ENCODE measurements around the gene CGRRF1.

CGRRF1 gene

GRCh38 chr14:54509546-54510501 is at the start of gene CGRRF1:
CGRRF1 (plus strand) TSS chr14:54509906; CDS start chr14:54509960, 54 bp downstream.
- DNase-seq (ENCODE audit: low read depth in 1 of 2, low spot score in 1 of 2), result peak; percentile 91 to 95

DNA sequence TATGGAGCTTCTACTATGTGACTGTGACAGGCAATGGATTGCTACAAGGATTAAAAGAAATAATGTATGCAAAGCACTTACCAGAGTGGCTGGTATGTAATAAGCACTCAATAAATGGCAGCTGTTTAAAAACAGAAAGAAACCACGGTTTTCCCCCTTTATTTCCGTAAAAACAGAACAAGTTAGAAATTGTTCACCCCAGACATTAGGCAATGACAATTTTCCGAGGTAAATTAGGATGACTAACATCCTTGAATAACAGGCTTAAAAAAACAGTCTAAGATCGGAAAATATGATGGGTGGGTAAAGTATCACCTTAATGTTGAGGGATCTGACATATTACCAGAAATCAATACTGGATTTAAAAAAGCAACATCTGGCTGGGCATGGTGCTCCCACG is 47.7 kb upstream of the CGRRF1 start:
- no peak for DNase-seq (ENCODE audit: low read depth in 1 of 2, low spot score in 1 of 2)

GRCh38 chr14:54465654-54466053 is 44.1 kb upstream of the CGRRF1 start:
- DNase-seq (ENCODE audit: low read depth in 1 of 2, low spot score in 1 of 2), result no peak

GRCh38 chr14:54467280-54467679 is 42.4 kb upstream of the CGRRF1 start:
- no peak for DNase-seq (ENCODE audit: low read depth in 1 of 2, low spot score in 1 of 2)

DNA sequence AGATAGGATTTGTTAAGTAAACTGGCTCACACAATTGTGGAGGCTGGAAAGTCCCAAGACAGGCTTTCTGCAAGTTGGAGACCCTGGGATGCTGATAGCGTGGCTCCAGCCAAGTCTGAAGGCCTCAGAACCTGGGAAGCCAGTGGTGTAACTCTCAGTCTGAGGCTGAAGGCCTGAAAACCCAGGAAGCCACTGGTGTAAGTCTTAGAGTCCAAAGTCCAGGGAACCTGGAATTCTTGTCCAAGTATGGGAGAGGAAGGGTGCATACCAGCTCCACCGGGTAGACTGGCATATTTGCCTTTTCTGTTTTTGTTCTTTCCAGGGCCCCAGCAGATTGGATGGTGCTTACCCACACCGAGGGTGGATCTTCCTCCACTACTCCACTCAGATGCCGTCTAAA is 39.0 kb upstream of the CGRRF1 start:
- no peak for DNase-seq (ENCODE audit: low read depth in 1 of 2, low spot score in 1 of 2)

- no peak for DNase-seq (ENCODE audit: low read depth in 1 of 2, low spot score in 1 of 2)
These were observed 38.1 kb upstream of the CGRRF1 start for GRCh38 chr14:54471641-54472040.

GRCh38 chr14:54472315-54472714 is 37.4 kb upstream of the CGRRF1 start:
- DNase-seq (ENCODE audit: low read depth in 1 of 2, low spot score in 1 of 2), result no peak

DNA sequence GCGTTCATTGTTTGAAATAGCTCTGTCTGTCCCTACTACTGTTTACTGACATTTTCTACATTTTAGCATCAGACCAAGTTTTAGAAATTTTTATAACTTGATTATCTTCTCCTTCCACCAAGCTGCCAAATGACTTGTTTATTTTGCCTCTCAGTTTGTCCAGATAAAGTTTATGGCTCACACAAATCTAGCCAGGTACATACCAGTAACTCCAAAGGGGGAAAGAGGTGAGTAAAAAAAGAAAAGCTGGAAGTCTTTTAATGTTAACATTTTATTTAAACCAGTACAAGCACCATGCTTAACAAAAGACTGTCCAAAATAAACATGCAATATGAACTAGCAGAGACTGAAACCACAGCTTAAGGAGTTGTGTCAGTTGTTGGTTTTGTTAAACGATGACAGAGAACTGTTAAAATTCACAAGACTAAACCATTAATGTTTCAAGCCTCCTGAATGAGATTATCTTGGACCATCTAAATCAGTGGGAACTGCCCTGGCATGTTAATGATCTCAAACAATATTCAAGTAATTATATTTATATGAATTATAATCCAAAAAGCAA is 35.4 kb upstream of the CGRRF1 start:
- DNase-seq (ENCODE audit: low read depth in 1 of 2, low spot score in 1 of 2), result no peak

DNA sequence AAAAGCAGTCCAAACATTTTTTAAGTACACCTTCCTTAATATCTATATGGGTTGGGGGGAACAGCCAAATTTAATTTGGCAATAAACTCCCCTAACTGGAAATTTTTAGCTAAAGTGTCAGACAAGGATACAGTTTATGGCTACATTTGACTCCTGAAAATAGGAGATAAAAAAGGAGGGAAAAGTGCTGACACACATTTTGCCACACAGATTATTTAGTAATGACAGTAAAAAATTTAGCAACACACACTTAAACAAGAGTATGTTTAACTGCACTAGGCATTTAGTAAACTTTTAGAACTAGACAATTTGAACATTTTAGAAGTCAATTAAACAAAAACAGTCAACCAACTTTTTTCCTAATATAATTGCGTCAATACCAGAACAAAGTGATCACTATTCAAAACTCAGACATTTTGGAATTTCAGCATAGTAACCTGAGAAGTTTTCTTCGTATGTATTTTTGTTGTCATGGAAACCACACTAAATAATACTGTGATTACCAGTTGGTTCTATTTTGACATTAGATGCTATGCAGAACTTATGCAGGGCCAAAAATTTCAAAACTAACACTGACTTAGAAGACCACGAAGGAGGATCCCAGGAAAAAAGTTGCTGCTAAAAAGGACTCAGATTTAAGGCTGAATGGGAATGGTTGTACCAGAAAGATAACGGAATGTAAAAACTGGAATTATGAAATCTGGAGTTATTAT is 34.4 kb upstream of the CGRRF1 start:
- no peak for DNase-seq (ENCODE audit: low read depth in 1 of 2, low spot score in 1 of 2)

DNA sequence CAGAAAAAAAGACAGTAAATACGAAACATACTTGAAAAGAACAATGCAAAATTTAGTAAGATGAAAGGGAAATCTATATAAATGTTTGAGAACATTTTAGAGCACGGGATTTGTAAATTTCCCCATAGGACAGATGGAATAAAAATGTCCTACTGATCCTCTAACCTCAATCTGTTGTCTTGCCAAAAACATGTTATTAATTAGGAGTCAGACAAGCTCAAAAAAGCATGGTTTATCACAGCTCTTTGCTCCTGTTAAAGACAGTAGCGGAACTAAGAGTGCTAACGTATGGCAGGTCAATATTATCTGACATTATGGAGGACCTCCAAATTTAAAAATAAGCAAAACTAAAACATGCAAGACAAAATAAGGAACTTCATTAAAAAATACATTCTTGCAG is 33.8 kb upstream of the CGRRF1 start:
- DNase-seq (ENCODE audit: low read depth in 1 of 2, low spot score in 1 of 2), result no peak

DNA sequence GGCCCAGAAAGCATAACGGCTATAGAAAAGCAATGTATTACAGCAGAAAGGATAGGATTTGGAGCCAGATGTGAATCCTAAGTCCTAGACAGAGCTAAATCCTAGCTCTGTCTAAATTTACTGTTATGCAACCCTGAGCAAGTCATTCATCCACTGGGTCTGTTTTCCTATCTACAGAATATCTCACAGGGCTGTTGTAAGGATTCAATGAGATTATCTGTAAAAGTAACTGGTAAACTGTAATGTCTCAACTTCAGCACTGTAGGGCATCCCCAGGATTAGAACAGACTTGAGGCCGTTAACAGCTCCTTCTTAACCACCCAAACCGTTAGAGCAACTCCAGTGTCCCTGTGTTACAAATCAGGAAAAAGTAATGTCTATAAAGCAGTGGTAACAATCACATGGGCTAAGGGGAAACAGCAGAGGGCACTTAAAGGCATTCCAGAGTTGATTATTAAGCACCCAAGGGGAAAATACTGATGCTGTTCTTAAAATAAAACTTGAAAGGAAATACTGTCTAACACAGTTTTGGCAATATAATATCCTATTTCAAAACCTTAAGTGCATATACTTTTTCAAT is 31.0 kb upstream of the CGRRF1 start:
- no peak for DNase-seq (ENCODE audit: low read depth in 1 of 2, low spot score in 1 of 2)

GRCh38 chr14:54480830-54481562 is 28.7 kb upstream of the CGRRF1 start:
- no peak for DNase-seq (ENCODE audit: low read depth in 1 of 2, low spot score in 1 of 2)

- DNase-seq (ENCODE audit: low read depth in 1 of 2, low spot score in 1 of 2), result no peak
These were observed 28.0 kb upstream of the CGRRF1 start for GRCh38 chr14:54481695-54482094.

DNA sequence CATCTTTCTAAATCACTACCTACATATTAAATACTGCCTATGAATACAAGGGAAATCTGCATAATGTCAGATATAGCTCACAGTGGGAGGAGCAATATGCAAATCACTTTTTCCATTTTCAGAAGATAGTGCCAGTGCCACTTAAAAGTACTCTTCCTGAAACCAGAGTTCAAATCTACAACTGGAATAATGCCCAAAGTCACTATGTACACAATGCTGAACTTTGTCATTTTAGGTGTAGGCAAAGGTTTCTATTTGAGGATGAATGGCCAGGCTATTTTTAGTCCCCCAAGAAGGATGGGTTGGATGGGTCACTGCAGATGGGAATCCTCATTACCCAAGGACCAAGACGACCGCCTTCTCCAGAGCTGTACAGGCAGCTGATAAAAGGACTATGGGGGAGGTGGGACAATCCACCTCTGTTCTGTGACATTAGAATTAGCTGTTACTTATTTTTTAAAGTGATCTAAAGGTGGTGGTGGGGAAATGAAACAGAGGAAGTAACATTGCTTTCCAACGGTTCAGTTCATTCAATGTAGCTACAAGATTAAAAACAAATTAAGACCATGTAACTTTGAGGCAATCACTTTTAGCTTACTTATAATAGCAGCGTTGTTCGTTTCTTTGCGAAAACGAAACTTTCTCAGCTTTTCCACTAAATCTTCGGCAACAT is 26.5 kb upstream of the CGRRF1 start:
- DNase-seq (ENCODE audit: low read depth in 1 of 2, low spot score in 1 of 2), result no peak

- no peak for DNase-seq (ENCODE audit: low read depth in 1 of 2, low spot score in 1 of 2)
These were observed 25.9 kb upstream of the CGRRF1 start for GRCh38 chr14:54483846-54484245.

- no peak for DNase-seq (ENCODE audit: low read depth in 1 of 2, low spot score in 1 of 2)
These were observed 23.0 kb upstream of the CGRRF1 start for GRCh38 chr14:54486685-54487084.

DNA sequence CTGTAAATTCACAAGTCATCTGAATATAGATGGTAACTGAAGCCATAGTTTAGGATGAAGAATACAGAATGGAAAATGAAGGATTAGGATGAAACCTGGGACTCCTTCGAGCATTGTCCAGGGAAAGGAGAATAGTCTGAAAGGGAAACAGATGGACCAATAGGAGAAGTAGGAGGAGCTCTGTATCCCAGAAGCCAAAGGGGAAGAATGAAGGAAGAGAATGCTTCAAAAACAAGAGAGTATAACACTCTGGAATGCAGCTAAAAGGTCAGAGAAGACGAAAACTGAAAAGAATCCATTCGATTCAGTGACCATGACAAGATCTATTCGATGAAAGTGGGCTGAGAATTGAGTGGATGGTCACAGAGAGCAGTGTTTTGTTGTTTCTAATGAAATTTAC is 21.9 kb upstream of the CGRRF1 start:
- no peak for DNase-seq (ENCODE audit: low read depth in 1 of 2, low spot score in 1 of 2)

DNA sequence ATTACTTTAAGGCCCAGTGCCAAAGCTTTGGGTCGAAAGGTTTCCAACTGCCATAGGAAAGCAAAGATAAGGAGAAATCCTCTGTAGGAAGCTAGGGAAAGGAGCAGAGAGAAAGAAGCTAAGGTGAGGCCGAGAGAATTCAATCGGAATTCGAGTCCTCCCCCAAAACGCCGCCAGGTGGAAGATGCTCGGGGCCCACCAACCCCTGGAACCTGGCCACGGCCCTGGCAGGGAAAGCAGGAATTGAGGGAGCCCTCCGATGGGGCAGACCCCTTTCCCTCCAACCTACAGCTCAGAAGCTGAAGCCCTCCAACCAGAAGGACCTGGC is 21.4 kb upstream of the CGRRF1 start:
- DNase-seq (ENCODE audit: low read depth in 1 of 2, low spot score in 1 of 2), result peak in 1 of 2 donors; percentile 7

- peak; percentile 74 to 85 for DNase-seq (ENCODE audit: low read depth in 1 of 2, low spot score in 1 of 2)
These were observed 20.9 kb upstream of the CGRRF1 start, which contains the start of gene GMFB for GRCh38 chr14:54488646-54489317. GMFB (minus strand) TSS chr14:54488980; CDS start chr14:54488927, 53 bp downstream.

DNA sequence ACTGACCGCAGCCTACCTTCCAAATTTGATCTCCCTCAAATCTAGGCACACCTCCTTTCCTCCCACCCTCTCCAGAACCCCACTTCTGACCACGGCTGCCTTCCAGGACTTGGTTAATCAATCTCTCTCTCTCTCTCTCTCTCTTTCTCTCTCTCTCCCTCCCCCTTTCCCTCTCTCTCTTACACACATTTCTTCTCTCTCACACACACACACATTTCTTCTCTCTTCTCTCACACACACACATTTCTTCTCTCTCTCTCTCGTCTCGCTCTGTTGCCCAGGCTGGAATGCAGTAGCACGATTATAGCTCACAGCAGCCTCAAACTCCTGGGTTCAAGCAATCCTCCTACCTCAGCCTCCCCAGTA is 20.4 kb upstream of the CGRRF1 start:
- no peak for DNase-seq (ENCODE audit: low read depth in 1 of 2, low spot score in 1 of 2)

Data from activated CD4-positive, alpha-beta T cell treated with anti-CD3 and anti-CD28 coated beads, Interleukin-2, amount 50 U/mL, for 24 hours (primary cell).